Stimulated activated CD8-positive, alpha-beta memory T cell treated with anti-CD3 and anti-CD28 coated beads, Interleukin-4, amount 100 ng/mL, for 48 hours (primary cell): ENCODE results near the gene SERBP1.

Experiments used
- DNase-seq: peaks from one replicate; pipeline ENCODE4 v3.0.0-alpha.2; 2020

The SERBP1 gene

GRCh38 chr1:67405473-67406245, 24.5 kb downstream of the SERBP1 start:
- no peak for DNase-seq

- no peak for DNase-seq
Observed at GRCh38 chr1:67404212-67404620, 26.0 kb downstream of the SERBP1 start.

- DNase-seq, result no peak
Observed at GRCh38 chr1:67401443-67401842, 28.8 kb downstream of the SERBP1 start.

GRCh38 chr1:67400029-67400786, 30.0 kb downstream of the SERBP1 start:
- DNase-seq, result peak; percentile 72

- no peak for DNase-seq
Observed at GRCh38 chr1:67399199-67399993, 30.8 kb downstream of the SERBP1 start.

GRCh38 chr1:67394548-67394947, 35.7 kb downstream of the SERBP1 start:
- DNase-seq, result no peak

- DNase-seq, result no peak
Observed at GRCh38 chr1:67393737-67394136, 36.5 kb downstream of the SERBP1 start.

- no peak for DNase-seq
Observed at GRCh38 chr1:67393240-67393639, 37.0 kb downstream of the SERBP1 start.

GRCh38 chr1:67390041-67390887, 39.9 kb downstream of the SERBP1 start:
- no peak for DNase-seq

GRCh38 chr1:67383999-67384638, 46.1 kb downstream of the SERBP1 start:
- no peak for DNase-seq

GRCh38 chr1:67382292-67382691, 47.9 kb downstream of the SERBP1 start:
- DNase-seq, result no peak

- no peak for DNase-seq
Observed at GRCh38 chr1:67381154-67381553, 49.0 kb downstream of the SERBP1 start.

- no peak for DNase-seq
Observed at GRCh38 chr1:67377253-67377652, 52.9 kb downstream of the SERBP1 start.

- DNase-seq, result no peak
Observed at GRCh38 chr1:67376381-67376780, 53.8 kb downstream of the SERBP1 start.

GRCh38 chr1:67372898-67373297, 57.3 kb downstream of the SERBP1 start:
- DNase-seq, result no peak

GRCh38 chr1:67372136-67372535, 58.1 kb downstream of the SERBP1 start:
- no peak for DNase-seq

- no peak for DNase-seq
Observed at GRCh38 chr1:67371681-67372080, 58.5 kb downstream of the SERBP1 start.

- no peak for DNase-seq
Observed at GRCh38 chr1:67371043-67371442, 59.2 kb downstream of the SERBP1 start.

- no peak for DNase-seq
Observed at GRCh38 chr1:67368046-67368514, 62.1 kb downstream of the SERBP1 start.

GRCh38 chr1:67367370-67368045, 62.7 kb downstream of the SERBP1 start:
- DNase-seq, result no peak

- DNase-seq, result no peak
Observed at GRCh38 chr1:67361641-67362040, 68.6 kb downstream of the SERBP1 start.
